Natural killer cell (primary cell): ENCODE results near the gene IGLL1. TPM values are rescaled to one million over a fixed set of nuclear protein-coding genes. Genes with fewer than 3 reads are reported as not detected.

ENCODE experiments used
- ATAC-seq, 3 donors: fragments of 150-1000 bp in 2 of 3; fragments of 200-7000 bp in 1 of 3; cut with Tn5 transposase; 1 replicate in 1 of 3; 2 replicates in 2 of 3; pipeline ENCODE4 v1.10.0; 2021; ENCODE audit warnings: mild to moderate bottlenecking in 2 of 3, moderate library complexity in 2 of 3
- DNase-seq, 2 donors: peaks; one replicate each; pipeline versions ENCODE4 v3.0.0 to v3.0.0-alpha.2; 2013 to 2021; ENCODE audit warnings: mixed read lengths in 1 of 2
- H3K27ac ChIP-seq: one replicate; pipeline ENCODE4 v1.5.1; 2013; ENCODE audit warnings: mild to moderate bottlenecking, low read length
- H3K27me3 ChIP-seq: one replicate; pipeline ENCODE4 v1.6.1; 2013; ENCODE audit warnings: low read length; ENCODE audit not compliant: control insufficient read depth, insufficient read depth
- H3K36me3 ChIP-seq: one replicate; pipeline ENCODE4 v1.6.1; 2013; ENCODE audit warnings: low read length; ENCODE audit not compliant: control insufficient read depth, insufficient read depth
- H3K4me1 ChIP-seq: one replicate; pipeline ENCODE4 v1.6.1; 2013; ENCODE audit warnings: low read length; ENCODE audit not compliant: control insufficient read depth, insufficient read depth
- H3K4me3 ChIP-seq: one replicate; pipeline ENCODE4 v1.5.1; 2013; ENCODE audit warnings: low read length
- H3K9me3 ChIP-seq: one replicate; pipeline ENCODE4 v1.6.1; 2013; ENCODE audit warnings: low read length; ENCODE audit not compliant: control insufficient read depth, insufficient read depth
- H3K27ac Mint-ChIP-seq, 2 donors: one replicate each; pipeline ENCODE4 v1.8.0; 2022; ENCODE audit warnings: mild to moderate bottlenecking in 2 of 2, mixed read lengths in 2 of 2, moderate library complexity in 1 of 2
- H3K27me3 Mint-ChIP-seq, 2 donors: one replicate each; pipeline ENCODE4 v1.8.0; 2022; ENCODE audit warnings: low read depth in 2 of 2, mixed read lengths in 2 of 2
- H3K36me3 Mint-ChIP-seq: one replicate; pipeline ENCODE4 v1.8.0; 2022; ENCODE audit warnings: mixed read lengths
- H3K4me1 Mint-ChIP-seq, 2 donors: one replicate each; pipeline ENCODE4 v1.8.0; 2022; ENCODE audit warnings: mixed read lengths in 2 of 2
- H3K4me3 Mint-ChIP-seq: one replicate; pipeline ENCODE4 v1.8.0; 2022; ENCODE audit warnings: mild to moderate bottlenecking, moderate library complexity, mixed read lengths
- H3K9me3 Mint-ChIP-seq, 2 donors: one replicate each; pipeline ENCODE4 v1.8.0; 2022; ENCODE audit warnings: mixed read lengths in 2 of 2
- CTCF ChIP-seq: fragments of 200-600 bp; IDR thresholded peaks from one replicate; pipeline ENCODE4 v1.8.0; 2022; ENCODE audit warnings: antibody characterized with exemption
- WGBS: methylation state at CpG from one replicate; pipeline ENCODE4 v1.1.7; 2013; ENCODE audit warnings: missing lambda C conversion rate; ENCODE audit not compliant: insufficient coverage; 5-methylcytosine and 5-hydroxymethylcytosine counted together
- intact Hi-C: fragments of 100-400 bp; cut with micrococcal nuclease; formaldehyde crosslinking; loops from one replicate; pipeline ENCODE4 v1.14.2; 2022
- total RNA-seq, 4 donors: library from RNA; stranded (reverse); fragments of 120-200 nt in 1 of 4; gene quantifications; one replicate each; pipeline versions ENCODE4 v1.2.3 to v1.2.4, GENCODE V29; 2013 to 2022

The IGLL1 gene
- total RNA-seq, 3 donors from 2014 or later (not counting 1 experiment from before 2014, with no cell fraction given): not detected

DNA sequence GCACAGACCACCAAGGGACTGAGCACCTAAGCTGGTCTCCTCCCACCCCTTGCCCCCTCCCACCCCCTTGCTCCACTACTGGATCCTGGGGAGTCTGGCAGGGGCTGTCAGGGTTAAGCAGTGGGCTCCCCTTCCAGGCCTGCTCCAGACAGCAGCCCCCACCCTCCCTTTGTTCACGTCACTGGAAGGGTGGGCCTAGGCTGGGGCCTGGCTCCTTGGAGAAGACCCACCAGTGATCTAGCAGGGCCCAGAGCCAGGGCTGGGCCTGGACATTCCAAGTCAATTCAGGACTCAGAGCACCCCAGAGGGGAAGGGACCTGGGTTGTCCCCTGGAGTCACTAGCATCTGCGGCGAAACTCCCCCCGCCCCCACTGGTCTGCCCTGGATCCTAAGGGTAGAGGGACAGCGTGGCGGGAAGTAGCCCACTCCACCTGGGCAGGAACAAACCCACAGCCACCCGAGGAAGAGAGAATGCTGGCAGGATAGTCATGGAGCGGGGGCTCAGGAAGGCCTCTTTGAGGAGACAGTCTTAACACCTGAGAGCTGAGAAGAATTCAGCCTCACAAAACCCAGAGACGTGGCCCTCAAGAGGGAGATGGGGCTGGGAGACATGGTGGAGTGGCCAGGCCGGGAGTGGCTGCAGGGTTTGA, 45.8 kb downstream of the IGLL1 start:
- no peaks in the 10 kb centered on the region for H3K27me3 ChIP-seq
- 80% methylated on average over 10 of the region's 10 CpGs for WGBS
- no peaks in the 10 kb centered on the region for H3K36me3 Mint-ChIP-seq
- no peak for TF ChIP-seq CTCF
- intact Hi-C loops: loop anchor here (10.0 kb wide), 1 partner anchor 220 kb away; no protein-coding TSS in a partner anchor
- peaks cover 2% of the 10 kb centered on the region for H3K4me1 ChIP-seq
- DNase-seq (no peak), ATAC-seq (no peak)
- H3K27ac ChIP-seq: no peak overlapping the region
- no peak overlapping the region for H3K27ac Mint-ChIP-seq
- peaks cover 7 to 17% of the 10 kb centered on the region in 2 donors for H3K4me1 Mint-ChIP-seq
- H3K27me3 Mint-ChIP-seq: peaks cover 0 to 14% of the 10 kb centered on the region in 2 donors
- no peak overlapping the region for H3K4me3 Mint-ChIP-seq
- H3K9me3 Mint-ChIP-seq: no peaks in the 10 kb centered on the region
- H3K4me3 ChIP-seq: no peak overlapping the region
- no peaks in the 10 kb centered on the region for H3K36me3 ChIP-seq
- H3K9me3 ChIP-seq: no peaks in the 10 kb centered on the region

DNA sequence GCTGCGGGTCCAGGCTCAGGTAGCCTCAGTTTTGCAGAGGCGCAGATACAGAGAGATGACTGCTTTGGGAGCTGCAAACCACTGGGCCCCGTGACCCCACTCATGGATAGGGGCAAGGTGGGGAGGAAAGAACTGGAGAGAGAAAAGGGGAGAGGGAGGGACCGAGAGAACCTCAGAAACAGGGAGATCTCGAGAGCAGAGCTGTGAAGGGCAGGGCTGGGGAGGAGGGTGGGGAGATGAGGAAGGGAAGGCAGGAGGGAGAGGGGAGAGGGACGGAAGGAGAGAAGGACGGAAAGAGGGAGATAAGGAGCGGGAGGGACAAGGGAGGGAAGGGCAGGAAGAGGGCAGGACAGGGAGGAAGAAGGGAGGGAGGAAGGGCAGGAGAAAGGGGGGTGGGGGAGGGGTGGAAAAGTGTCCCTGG, 46.3 kb downstream of the IGLL1 start:
- DNase-seq (no peak), ATAC-seq (no peak)
- H3K4me3 Mint-ChIP-seq: no peak overlapping the region
- Histone ChIP-seq H3K4me3 (no peak overlapping the region), H3K4me1 (no peaks in the 10 kb centered on the region), H3K27me3 (no peaks in the 10 kb centered on the region), H3K9me3 (no peaks in the 10 kb centered on the region), H3K36me3 (no peaks in the 10 kb centered on the region), H3K27ac (no peak overlapping the region)
- H3K27me3 Mint-ChIP-seq: peaks cover 0 to 18% of the 10 kb centered on the region in 2 donors
- H3K36me3 Mint-ChIP-seq: no peaks in the 10 kb centered on the region
- intact Hi-C loops: loop anchor here (10.0 kb wide), 1 partner anchor 219 kb away; no protein-coding TSS in a partner anchor
- no peak for TF ChIP-seq CTCF
- peaks cover 2 to 12% of the 10 kb centered on the region in 2 donors for H3K4me1 Mint-ChIP-seq
- peak overlapping the region in 1 of 2 donors; percentile 44 for H3K27ac Mint-ChIP-seq
- H3K9me3 Mint-ChIP-seq: no peaks in the 10 kb centered on the region
- WGBS: 88% methylated on average over 8 of the region's 8 CpGs

DNA sequence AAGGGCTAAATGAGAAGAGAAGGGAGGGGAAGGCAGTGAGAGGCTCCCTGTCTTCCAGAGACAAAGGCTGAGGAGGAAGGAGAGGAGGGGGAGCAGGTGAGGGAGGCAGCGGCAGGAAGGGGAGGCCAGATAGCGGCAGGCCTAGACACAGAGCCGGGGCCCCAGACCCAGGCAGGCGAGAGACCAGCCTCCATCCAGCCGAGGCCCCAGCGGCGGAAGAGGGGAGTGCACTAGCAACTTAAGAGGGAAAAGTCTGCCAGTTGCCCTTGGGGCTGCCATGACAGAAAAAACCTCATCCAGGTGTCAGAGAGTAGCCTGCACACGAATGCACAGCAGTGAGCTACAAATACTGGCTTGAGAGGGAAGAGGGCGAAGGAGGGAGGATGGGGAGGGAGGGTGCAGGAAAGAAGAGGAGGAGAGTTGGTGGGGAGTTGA, 46.7 kb downstream of the IGLL1 start:
- peak in 1 of 2 donors; percentile 46 for DNase-seq
- no peaks in the 10 kb centered on the region for H3K9me3 Mint-ChIP-seq
- intact Hi-C loops: loop anchor here (10.0 kb wide), 1 partner anchor 219 kb away; no protein-coding TSS in a partner anchor
- peak; percentile 15 for TF ChIP-seq CTCF
- H3K27me3 ChIP-seq: no peaks in the 10 kb centered on the region
- no peaks in the 10 kb centered on the region for H3K36me3 ChIP-seq
- peaks cover 0 to 11% of the 10 kb centered on the region in 2 donors for H3K4me1 Mint-ChIP-seq
- H3K4me3 ChIP-seq: no peak overlapping the region
- no peaks in the 10 kb centered on the region for H3K9me3 ChIP-seq
- H3K4me1 ChIP-seq: no peaks in the 10 kb centered on the region
- H3K27me3 Mint-ChIP-seq: peaks cover 0 to 15% of the 10 kb centered on the region in 2 donors
- peak in 2 of 3 donors; percentile 53 to 79 for ATAC-seq
- 33% methylated on average over 9 of the region's 9 CpGs for WGBS
- H3K27ac Mint-ChIP-seq: peak overlapping the region in 1 of 2 donors; percentile 44
- no peak overlapping the region for H3K27ac ChIP-seq
- H3K36me3 Mint-ChIP-seq: no peaks in the 10 kb centered on the region
- H3K4me3 Mint-ChIP-seq: no peak overlapping the region
